PC-3 (cell line): ENCODE measurements around the gene CLMN. TPM values are rescaled to one million over a fixed set of nuclear protein-coding genes. Genes with fewer than 3 reads are reported as not detected.

Experiments
- ATAC-seq: fragments of 200-7000 bp; cut with Tn5 transposase; 2 replicates; pipeline ENCODE4 v1.9.1; 2020; ENCODE audit warnings: mild to moderate bottlenecking, moderate library complexity
- BruUV-seq: library from RNA; stranded (reverse); fragments of 400-500 nt; replicated peaks from 2 replicates; lab custom pipeline; 2021; lab: Mats Ljungman, UMichigan
- CTCF ChIA-PET: fragments of 300-600 bp; sonication (Branson Sonifier 250); formaldehyde crosslinking; loops from one replicate; lab custom pipeline; 2022; ENCODE audit warnings: antibody characterized with exemption; lab: Charles Lee
- POLR2A ChIA-PET: fragments of 300-600 bp; sonication (Branson Sonifier 250); formaldehyde crosslinking; loops from one replicate; lab custom pipeline; 2022; ENCODE audit warnings: antibody characterized with exemption; ENCODE audit not compliant: unreplicated experiment; lab: Charles Lee
- DNase-seq: peaks from one replicate; pipeline ENCODE4 v3.0.0-alpha.2; 2015
- H2AFZ ChIP-seq: fragments of 300-600 bp; sonication (generic); 2 replicates; pipeline ENCODE4 v1.6.0; 2016; ENCODE audit warnings: antibody characterized with exemption, low read length
- H3F3A ChIP-seq: fragments of 300-600 bp; sonication (generic); one replicate; pipeline ENCODE4 v1.6.0; 2017; ENCODE audit warnings: antibody characterized with exemption, low read length, control low read depth, mild to moderate bottlenecking; ENCODE audit not compliant: unreplicated experiment
- H3K27ac ChIP-seq: fragments of 300-600 bp; sonication (generic); 2 replicates; pipeline ENCODE4 v1.5.1; 2016; ENCODE audit warnings: mild to moderate bottlenecking, low read length
- H3K27me3 ChIP-seq: fragments of 300-600 bp; sonication (generic); 2 replicates; pipeline ENCODE4 v1.6.1; 2016; ENCODE audit warnings: low read length, mixed read lengths
- H3K36me3 ChIP-seq: fragments of 300-600 bp; sonication (generic); 2 replicates; pipeline ENCODE4 v1.6.1; 2016; ENCODE audit warnings: low read depth, mixed run types, low read length, mixed read lengths
- H3K4me1 ChIP-seq: fragments of 300-600 bp; sonication (generic); 2 replicates; pipeline ENCODE4 v1.5.1; 2016; ENCODE audit warnings: low read length; ENCODE audit not compliant: insufficient read depth
- H3K4me2 ChIP-seq: fragments of 300-600 bp; sonication (generic); 2 replicates; pipeline ENCODE4 v1.6.0; 2016; ENCODE audit warnings: low read length
- H3K4me3 ChIP-seq: fragments of 300-600 bp; sonication (generic); 2 replicates; pipeline ENCODE4 v1.5.1; 2016; ENCODE audit warnings: mild to moderate bottlenecking, low read length, mixed read lengths
- H3K79me2 ChIP-seq: fragments of 300-600 bp; sonication (generic); 2 replicates; pipeline ENCODE4 v1.6.1; 2017; ENCODE audit warnings: low read length, mixed read lengths
- H3K9ac ChIP-seq: fragments of 300-600 bp; sonication (generic); 2 replicates; pipeline ENCODE4 v1.6.0; 2016; ENCODE audit warnings: mild to moderate bottlenecking, low read length
- H3K9me2 ChIP-seq: fragments of 300-600 bp; sonication (generic); replicated peaks from 2 replicates; pipeline ENCODE4 v1.6.1; 2016; ENCODE audit warnings: mixed run types, low read length, mixed read lengths
- H3K9me3 ChIP-seq: fragments of 300-600 bp; sonication (generic); 2 replicates; pipeline ENCODE4 v1.6.1; 2016; ENCODE audit warnings: low read length, mixed read lengths
- H4K20me1 ChIP-seq: fragments of 300-600 bp; sonication (generic); 2 replicates; pipeline ENCODE4 v1.6.1; 2016; ENCODE audit warnings: low read length, mixed read lengths
- EZH2 ChIP-seq: fragments of 300-600 bp; sonication (generic); IDR thresholded peaks from one replicate; pipeline ENCODE4 v1.6.1; 2017; ENCODE audit warnings: antibody characterized with exemption, mild to moderate bottlenecking, low read length; ENCODE audit not compliant: unreplicated experiment
- EZH2phosphoT487 ChIP-seq: fragments of 300-600 bp; sonication (generic); IDR thresholded peaks from 2 replicates; pipeline ENCODE4 v1.6.1; 2018; ENCODE audit warnings: mild to moderate bottlenecking, antibody characterized with exemption, low read length, borderline replicate concordance
- intact Hi-C: fragments of 100-400 bp; cut with micrococcal nuclease; formaldehyde crosslinking; loops from 2 replicates; pipeline ENCODE4 v1.9.0; 2023
- total RNA-seq: library from RNA; depleted of rRNA; stranded (reverse); fragments of >200 nt; gene quantifications from 2 replicates; pipeline ENCODE4 v1.2.3, GENCODE V29; 2014
- TF ChIP-seq, protein P1 (sequence below): fragments of 300-600 bp; sonication (generic); conservative IDR thresholded peaks from 2 replicates; pipeline ENCODE4 v1.5.1; 2017; ENCODE audit warnings: antibody characterized with exemption, low read depth, mild to moderate bottlenecking, low read length

The CLMN gene
- total RNA-seq, 1 experiment from 2014 or later: 3.5 TPM

DNA sequence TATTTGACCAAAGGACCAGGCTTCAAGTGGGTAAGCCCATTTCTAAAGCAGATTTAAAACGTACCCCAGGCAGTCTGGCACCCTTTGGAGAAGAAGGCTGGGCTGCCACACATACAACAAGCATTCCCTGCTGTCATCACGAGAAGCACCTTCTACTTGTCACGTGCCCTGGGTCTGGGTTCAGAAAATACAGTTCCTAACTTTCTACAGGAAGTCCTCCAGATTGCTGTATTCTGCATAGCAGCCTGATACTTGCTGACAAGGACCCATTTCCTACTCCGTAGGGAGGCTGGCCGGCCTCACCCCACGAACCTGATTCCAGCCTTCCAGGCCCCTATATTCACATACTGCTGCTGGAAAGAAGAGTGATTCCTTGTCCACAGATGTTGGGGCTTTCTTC lies 7.4 kb downstream of the CLMN start:
- DNase-seq (no peak), ATAC-seq (no peak)
- H3K27ac ChIP-seq: no peak overlapping the region
- no peak overlapping the region for H3K4me2 ChIP-seq
- no peaks in the 10 kb centered on the region for H3K79me2 ChIP-seq
- no peak overlapping the region for H3K9ac ChIP-seq
- intact Hi-C loops: no loop called here
- CTCF ChIA-PET: no interaction called here
- H2AFZ ChIP-seq: no peak overlapping the region
- POLR2A ChIA-PET: no interaction called here
- no peaks in the 10 kb centered on the region for H3K36me3 ChIP-seq
- no peak overlapping the region for H3K4me3 ChIP-seq
- no peaks in the 10 kb centered on the region for H3K27me3 ChIP-seq
- H3F3A ChIP-seq: no peaks in the 10 kb centered on the region
- no peaks in the 10 kb centered on the region for H4K20me1 ChIP-seq
- BruUV-seq: no TSS peak
- H3K4me1 ChIP-seq: peaks cover 22% of the 10 kb centered on the region
- no peaks in the 10 kb centered on the region for H3K9me2 ChIP-seq
- H3K9me3 ChIP-seq: no peaks in the 10 kb centered on the region
- no peak for TF ChIP-seq EZH2
- no peak for TF ChIP-seq EZH2phosphoT487
- TF ChIP-seq, protein P1, sequence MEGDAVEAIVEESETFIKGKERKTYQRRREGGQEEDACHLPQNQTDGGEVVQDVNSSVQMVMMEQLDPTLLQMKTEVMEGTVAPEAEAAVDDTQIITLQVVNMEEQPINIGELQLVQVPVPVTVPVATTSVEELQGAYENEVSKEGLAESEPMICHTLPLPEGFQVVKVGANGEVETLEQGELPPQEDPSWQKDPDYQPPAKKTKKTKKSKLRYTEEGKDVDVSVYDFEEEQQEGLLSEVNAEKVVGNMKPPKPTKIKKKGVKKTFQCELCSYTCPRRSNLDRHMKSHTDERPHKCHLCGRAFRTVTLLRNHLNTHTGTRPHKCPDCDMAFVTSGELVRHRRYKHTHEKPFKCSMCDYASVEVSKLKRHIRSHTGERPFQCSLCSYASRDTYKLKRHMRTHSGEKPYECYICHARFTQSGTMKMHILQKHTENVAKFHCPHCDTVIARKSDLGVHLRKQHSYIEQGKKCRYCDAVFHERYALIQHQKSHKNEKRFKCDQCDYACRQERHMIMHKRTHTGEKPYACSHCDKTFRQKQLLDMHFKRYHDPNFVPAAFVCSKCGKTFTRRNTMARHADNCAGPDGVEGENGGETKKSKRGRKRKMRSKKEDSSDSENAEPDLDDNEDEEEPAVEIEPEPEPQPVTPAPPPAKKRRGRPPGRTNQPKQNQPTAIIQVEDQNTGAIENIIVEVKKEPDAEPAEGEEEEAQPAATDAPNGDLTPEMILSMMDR: no peak

DNA sequence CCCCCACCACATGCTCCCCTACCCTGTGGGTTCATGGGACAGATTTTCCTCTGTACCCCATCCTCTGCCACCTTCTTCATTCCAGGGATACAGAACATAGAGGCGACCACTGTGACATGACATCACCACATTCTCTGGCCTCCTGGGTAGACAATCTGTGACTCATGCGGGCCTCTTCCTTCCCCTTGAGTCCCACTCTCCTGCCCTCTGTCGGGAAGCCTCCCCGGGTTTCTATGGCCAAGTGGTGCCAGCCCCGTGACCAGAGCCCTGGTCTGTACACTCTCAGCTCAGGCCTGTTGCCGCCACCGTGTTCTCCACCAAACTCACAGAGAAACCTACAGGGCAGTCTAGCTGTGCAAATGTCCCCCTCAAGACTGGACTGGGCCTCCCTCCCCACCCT lies 8.0 kb downstream of the CLMN start:
- no peak for DNase-seq

More for the DNA sequence above, 8.0 kb downstream of the CLMN start:
- H2AFZ ChIP-seq: no peak overlapping the region
- no peaks in the 10 kb centered on the region for H3K27me3 ChIP-seq
- no peak overlapping the region for H3K4me2 ChIP-seq
- TF ChIP-seq EZH2phosphoT487 (no peak), EZH2 (no peak)
- TF ChIP-seq, protein P1: no peak
- H3K9me3 ChIP-seq: no peaks in the 10 kb centered on the region
- H4K20me1 ChIP-seq: no peaks in the 10 kb centered on the region
- H3K79me2 ChIP-seq: no peaks in the 10 kb centered on the region
- H3K9me2 ChIP-seq: no peaks in the 10 kb centered on the region
- H3K27ac ChIP-seq: no peak overlapping the region
- peaks cover 22% of the 10 kb centered on the region for H3K4me1 ChIP-seq
- no TSS peak for BruUV-seq
- intact Hi-C loops: no loop called here
- no peak for ATAC-seq
- H3K4me3 ChIP-seq: no peak overlapping the region
- no peaks in the 10 kb centered on the region for H3F3A ChIP-seq
- H3K36me3 ChIP-seq: no peaks in the 10 kb centered on the region
- no peak overlapping the region for H3K9ac ChIP-seq
- POLR2A ChIA-PET: no interaction called here
- CTCF ChIA-PET: no interaction called here
